Hematopoietic multipotent progenitor cell treated with erythropoietin and hydrocortisone succinate and interleukin-3 and kit ligand, for 4 days (in vitro differentiated cells): ENCODE data around the gene SYT6.

Source experiments
- DNase-seq: peaks from one replicate; pipeline ENCODE4 v3.0.0-alpha.2; 2015

The SYT6 gene

DNA sequence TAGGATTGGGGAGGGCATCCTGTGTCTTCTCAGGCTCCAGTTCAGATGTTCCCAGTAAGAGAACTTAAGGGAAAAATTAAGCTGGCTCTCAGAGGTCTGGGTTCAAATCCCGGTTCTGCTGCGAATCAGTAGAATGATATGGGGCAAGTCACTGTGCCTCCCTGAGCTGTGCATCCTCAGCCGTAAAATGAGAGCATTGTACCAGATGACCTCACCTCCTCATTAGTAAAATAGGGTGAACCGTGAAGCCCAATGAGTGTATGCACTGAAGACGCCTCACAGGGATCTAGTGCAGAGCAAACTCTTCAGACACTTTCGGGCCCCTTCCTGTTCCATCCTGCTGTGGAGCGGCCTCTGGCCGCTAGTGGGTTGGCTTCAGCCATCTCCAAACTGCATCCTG lies 36.0 kb downstream of the SYT6 start:
- DNase-seq = no peak

DNA sequence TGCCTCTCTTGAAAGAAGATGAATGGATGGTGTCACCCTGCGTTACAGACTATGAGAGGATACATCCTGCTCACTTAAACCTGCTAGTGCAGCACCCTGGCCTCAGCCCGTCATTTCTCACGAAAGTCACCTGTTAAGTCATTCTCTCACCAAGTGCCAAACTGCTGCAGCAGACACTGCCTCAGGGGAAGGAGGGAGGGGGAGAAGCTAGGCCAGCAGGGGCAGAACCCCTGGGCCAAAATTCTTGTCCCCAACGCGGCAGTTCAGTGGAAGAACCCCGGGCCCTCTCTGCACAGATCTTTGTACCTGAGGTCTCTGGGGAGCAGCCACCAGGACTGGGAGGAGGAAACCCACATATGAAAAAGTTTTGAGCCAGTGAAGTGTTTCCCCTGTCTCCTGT lies 37.6 kb downstream of the SYT6 start:
- DNase-seq = no peak

DNA sequence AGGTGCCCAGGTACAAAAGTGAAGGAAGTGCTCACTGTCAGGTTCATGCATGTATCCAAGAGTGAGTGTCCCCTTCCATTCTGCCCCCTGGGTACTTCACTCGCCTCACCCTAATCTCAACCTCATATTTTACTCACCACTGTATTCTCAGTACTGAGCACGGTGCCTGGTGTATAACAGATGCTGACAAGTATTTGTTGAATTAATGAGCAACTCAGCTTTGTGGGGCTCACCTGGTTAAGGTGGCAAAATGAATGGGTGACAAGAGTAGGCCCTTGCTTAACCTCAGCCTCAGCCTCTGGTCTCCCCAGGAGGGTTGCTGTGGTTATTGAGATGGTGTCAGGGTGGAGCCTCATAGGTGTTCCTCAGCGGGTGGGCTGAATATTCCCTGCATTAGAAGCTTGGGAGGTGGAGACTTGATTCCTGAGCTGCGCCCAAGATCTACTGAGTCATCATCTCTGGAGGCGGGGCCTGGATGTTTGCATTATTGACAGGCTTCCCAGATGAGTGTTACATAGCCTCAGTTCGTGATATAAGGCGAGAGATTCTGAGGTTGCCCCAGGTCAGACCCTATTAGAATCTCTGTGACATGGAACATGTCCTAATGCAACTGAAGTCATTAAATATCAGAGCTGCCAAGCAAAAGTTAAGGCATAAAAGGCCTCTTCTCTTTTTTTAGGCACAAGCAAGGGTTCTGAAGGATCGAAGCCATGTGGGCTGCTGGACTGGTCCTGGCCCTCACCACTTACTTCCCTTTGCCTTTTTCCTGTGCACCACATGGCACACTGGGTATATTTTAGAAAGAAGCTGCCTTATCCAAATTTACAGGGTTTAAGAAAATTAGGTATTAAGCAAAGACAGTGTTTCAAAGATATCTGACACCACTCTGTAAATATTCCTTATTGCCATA lies 39.2 kb downstream of the SYT6 start:
- DNase-seq = peak; percentile 17

DNA sequence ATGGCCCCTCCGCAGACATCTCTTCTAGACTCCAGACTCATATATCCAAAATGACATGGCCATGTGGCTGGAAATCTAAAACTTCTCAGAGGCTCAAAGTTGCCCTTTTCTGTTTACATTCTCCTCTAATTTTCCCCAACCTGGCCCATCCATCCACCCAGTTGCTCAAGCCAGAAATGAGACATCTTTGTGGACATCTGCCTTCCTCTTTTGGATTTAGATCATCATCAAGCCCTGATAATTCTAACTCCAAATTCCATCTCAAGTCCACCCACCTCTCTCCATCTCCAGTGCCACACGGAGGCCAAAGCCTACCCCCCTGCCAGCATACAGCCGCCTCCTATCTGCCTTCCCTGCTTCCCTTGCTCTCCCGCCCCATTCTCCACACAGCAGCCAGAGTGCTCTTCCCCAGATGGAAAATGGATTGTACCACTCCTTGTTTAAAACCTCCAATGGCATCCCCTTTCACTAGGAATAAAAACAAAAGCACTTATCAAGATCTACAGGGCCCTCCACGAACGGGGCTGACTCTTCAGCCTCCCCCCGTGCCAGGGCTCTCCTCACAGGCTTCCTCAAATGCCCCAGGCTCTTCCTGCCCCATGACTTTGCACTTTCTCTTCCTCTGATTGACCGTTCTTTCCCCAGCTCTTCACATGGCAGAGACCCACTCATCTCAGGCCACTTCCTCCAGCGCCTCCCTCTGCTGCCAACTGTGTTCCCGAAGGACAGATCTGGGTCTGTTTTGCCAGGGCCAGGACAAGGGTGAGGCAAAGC lies 40.1 kb downstream of the SYT6 start:
- peak; percentile 91 for DNase-seq

DNA sequence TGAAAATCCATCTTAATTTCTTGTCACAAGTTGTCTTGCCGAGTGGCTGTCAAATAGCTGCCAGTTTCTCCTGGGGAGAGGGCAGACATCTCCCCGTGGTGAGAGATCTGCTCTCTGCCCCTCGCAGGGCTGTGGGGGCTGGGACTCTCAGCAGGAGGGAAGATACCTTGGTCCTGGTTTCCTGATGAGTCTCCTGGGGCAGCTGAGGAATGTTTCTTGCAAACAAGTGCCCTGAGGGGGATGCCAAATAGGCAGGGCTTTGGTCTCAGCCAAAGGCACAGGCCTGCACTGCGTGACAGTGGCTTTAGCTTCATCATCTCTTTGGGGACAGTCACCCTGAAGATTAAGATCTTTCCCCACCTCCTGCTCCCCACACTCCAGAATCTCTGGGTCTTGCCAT lies 40.9 kb downstream of the SYT6 start:
- no peak for DNase-seq

DNA sequence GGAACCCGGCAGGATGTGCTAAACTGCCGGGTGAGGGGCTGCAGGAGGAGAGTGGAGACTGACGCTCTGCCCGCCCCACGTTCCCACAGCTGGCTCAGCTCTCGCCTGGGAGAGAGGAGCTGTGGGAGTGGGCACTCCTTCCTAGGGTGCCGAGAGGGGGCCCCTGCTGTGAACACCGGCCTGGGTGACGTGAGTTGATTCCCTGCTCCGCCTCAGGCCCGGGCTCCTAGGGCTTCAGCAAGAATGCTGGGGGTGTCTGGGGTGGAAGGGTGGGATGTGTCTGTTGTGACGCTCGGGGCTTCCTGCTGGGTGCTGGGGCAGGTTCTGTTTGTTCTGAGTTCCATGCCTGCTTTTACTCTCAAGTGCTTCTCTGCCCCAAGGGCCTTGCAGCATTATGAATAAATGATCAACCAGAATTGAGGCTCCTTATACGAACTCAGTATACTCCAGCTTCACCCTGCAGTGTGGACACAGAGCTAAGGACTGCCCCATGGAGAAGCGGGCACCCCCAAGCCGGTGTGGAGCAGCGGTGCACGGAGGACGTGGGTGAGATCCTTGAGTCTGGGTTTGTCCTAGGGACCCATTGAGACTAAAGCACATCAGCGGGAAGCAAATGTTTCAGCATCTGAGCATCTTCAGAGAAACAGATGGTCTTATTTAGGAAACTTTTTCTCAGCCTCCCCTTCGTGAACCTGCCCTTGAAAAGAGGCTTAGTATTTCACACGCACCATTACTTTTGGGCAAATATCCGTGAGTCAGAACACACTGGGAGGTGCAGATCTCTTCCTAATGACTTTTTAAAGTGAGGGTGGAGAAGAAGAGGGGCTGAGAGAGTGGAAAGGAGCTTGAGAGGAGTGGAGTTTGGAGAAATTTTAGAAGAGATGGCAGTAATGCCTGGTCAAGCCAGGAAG lies 41.7 kb downstream of the SYT6 start:
- DNase-seq = no peak

DNA sequence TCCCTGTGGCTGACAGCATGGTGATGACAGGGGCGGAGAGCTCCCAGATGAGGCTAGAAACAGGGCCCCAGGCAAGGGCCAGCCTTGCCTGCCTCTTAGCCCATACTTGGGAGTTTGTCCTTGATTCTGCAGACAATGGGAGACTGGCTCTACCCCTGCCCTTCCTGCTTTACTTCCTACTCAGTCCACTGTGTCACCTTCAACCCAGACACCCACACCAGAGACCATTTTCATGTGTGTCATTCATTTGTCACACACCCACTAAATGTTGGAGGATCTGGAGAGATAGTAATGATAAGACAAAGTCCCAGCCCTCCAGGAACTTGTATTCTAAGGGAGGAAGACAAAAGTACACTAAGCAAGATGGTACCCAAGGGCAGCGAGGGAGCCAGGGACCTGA lies 43.7 kb downstream of the SYT6 start:
- DNase-seq = no peak

DNA sequence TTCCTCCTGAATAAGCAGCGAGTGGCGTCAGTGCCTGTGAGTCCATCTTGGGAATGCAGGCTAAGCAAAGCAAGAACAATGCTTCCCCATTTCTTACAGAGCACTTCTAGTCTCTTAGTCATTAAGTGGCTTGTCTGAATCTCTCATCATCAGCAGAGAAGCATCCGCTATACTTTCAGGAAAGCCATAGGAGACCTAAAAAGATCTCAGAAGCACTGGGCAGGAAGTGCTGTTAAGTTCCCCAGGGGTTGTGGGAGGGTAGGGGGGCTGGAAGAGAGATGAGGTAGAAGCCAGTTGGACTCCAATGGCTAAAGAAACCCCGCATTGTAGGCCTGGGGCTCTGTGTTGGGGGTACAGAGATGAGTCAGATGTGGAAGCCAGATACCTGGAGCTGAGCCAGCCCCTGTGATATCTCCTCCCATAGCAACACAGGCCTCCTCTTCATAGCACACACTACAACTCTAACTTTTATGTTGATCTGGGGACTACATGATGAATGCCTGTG lies 44.9 kb downstream of the SYT6 start:
- peak; percentile 72 for DNase-seq

DNA sequence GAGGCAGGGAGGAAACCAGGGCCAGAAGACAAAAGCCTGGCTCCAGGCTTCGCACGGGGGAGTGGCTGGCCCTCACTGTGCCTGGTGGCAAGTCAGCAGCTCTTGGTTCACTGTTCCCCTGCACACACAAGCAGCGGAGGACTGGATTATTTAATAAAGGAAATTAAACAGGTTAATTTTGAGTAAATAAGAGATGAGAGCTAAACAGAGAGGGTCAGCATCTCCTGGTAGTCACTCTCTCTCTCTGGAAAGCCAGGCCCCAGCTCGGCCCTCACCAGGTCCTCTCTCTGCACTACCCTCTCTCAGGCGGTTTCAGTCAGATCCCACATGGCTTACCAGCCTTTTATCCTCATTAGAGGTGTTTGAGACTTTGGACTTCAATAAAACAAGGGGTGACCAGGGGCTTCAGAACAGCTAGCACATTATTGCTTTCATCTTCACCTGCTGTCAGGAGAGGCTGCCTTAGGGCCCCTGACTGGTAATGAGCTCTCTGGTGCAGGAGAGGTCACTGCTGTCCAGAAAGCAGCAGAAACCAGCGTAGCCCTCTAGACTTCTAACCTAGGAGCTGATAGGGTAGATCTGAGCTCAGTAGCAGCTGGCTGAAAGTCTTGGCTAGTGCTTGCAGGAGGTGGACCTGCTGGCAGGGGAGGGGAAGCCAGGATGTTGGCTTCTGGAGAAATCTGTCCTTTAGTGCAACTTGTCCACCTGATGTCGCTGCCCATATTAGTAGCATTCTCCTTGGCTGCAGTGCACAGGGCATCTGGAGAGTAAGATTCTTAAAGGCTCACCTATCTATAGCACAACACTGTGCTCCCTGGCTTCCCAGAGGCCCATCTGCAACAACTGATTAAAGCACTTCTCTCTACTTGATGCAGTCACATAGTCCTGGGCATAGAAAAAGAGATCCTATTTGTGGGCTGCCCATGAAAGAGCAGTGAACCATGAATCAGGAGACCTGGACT lies 45.9 kb downstream of the SYT6 start:
- DNase-seq = peak; percentile 65

DNA sequence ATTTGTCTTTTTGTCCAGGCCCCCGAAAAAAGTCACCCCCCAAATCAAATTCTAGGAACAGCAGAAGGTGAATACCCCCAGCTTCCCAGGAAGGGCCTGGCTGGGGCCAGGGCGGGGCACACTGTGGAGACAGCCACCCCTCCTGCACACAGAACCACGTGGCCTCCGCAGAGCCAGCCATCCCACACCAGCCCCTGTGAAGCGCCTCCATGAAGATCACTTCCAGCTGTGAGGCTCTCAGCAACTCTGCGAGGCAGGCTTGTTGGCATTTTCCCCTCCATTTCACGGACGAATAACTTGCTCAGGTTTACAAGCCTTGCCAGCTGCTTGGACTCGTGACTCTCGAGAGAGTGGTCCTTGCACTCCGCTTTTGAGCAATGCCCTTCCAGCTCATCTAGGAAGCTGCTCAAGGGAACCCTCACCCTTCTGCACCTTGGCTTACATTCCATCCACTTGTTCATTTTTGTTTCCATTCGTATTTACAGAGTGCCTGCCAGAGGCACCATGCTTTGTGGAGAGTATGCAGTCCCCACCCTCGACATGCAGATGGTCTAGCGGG lies 48.2 kb downstream of the SYT6 start:
- no peak for DNase-seq

DNA sequence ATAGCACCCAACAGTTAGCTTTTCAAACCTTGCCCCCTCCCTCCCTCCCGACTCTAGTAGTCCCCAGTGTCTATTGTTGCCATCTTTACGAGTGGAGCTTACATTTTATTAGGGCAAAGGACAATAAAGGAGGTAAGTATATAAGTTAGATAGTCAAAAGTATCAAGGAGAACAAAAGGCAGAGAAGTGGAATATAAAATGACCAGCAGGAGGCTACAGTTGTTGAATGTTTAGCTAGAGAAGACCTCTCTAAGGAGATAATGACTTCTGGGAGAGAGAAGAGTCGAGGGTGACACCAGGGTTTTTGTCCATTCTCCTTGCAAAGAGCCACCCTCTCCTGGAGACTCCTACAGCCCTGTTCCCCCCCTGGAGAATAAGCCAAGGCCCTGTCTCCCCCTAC lies 48.7 kb downstream of the SYT6 start:
- peak; percentile 30 for DNase-seq

- peak; percentile 35 for DNase-seq
These were observed 49.7 kb downstream of the SYT6 start for GRCh38 chr1:114103992-114104391.

GRCh38 chr1:114102136-114102535 lies 51.5 kb downstream of the SYT6 start:
- no peak for DNase-seq

DNA sequence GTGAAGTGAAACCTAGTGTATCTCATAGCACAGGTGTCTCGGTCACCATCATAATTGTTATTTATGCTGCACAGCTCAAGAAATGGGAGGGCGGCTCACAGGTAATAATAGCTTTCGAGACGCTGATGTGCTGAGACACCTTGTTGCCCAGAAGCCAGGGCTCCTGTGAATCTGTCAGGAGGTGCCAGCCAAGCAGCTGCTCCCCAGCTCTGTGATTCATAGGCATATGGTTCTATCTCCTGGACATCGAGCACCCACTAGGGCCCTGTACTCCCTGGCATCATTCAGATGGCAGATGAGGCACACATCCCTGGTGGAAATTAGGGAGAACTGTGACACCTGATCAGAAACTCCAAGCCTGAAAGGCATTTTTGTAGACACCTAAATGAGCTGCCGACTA lies 53.5 kb downstream of the SYT6 start:
- DNase-seq = no peak

DNA sequence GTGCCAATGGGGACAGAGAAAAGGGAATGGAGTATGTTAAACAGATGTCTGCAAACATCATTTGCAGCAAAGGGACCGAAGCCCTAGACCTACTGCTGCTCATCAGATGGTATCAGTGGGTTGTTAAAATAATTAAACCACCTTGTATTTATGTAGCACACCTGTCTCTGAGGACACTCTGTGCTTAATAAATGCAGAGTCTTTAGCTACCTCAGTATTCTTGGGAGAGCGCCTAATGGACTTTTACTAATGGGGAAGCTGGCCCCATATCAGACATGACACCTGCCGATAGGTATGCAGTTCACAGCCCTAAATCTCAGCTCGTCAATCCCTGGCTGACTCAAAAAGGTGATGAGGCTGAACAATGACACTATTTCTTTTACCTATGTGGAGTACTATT lies 54.4 kb downstream of the SYT6 start:
- no peak for DNase-seq

DNA sequence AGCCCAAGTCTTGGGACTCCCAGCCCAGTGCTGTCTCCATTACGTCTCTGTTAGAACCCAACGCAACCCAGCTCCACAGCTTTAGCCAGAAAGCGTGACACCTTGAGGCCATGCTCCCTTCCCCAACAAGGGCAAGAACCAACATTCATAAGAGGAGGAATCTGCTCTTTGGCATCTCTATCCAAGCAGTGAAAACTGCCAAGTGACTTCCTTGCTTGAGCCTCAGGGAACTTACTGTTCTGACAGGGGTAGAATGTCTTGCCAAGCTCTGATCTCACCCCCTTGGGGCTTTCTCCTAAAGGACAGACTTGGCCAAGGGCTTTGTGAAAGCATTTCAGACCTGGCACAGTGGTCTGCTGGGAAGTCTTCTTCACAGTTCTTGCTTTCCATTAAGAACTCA lies 56.6 kb downstream of the SYT6 start:
- no peak for DNase-seq

GRCh38 chr1:114094675-114095074 lies 59.0 kb downstream of the SYT6 start:
- no peak for DNase-seq

GRCh38 chr1:114094363-114094634 lies 59.4 kb downstream of the SYT6 start:
- DNase-seq = no peak

GRCh38 chr1:114093624-114094362 lies 59.9 kb downstream of the SYT6 start:
- DNase-seq = peak; percentile 27

GRCh38 chr1:114092186-114093062 lies 61.2 kb downstream of the SYT6 start:
- no peak for DNase-seq
